SU-DHL-6 (cell line): ENCODE data around the gene CUEDC1.
A peak's percentile ranks its signal among the peaks of the same experiment; 100 is the strongest.
"Not testable (repeated sequence)": the region's sequence is repeated elsewhere in the genome, so short reads cannot be mapped to it uniquely, and the experiment has no call there.

ENCODE experiments used
- H2AFZ ChIP-seq: fragments of 200-600 bp; sonication (generic); 2 replicates; pipeline ENCODE4 v1.6.1; 2014; ENCODE audit warnings: low read depth, mild to moderate bottlenecking, moderate library complexity, mixed read lengths, antibody characterized with exemption, low read length; ENCODE audit not compliant: severe bottlenecking
- H3F3A ChIP-seq: fragments of 200-600 bp; shearing (Covaris generic); 2 replicates; pipeline ENCODE4 v1.6.0; 2016; ENCODE audit warnings: antibody characterized with exemption, mild to moderate bottlenecking; ENCODE audit not compliant: insufficient read depth
- H3K27ac ChIP-seq: fragments of 200-600 bp; sonication (generic); 2 replicates; pipeline ENCODE4 v1.5.1; 2016; ENCODE audit warnings: low read depth, mild to moderate bottlenecking, low read length, moderate library complexity, mixed read lengths
- H3K27me3 ChIP-seq: fragments of 200-600 bp; sonication (generic), shearing (Covaris generic); 2 replicates; pipeline ENCODE4 v1.6.0; 2014; ENCODE audit warnings: mild to moderate bottlenecking, low read length
- H3K36me3 ChIP-seq: fragments of 200-600 bp; sonication (generic); 2 replicates; pipeline ENCODE4 v1.6.1; 2014; ENCODE audit warnings: mild to moderate bottlenecking, low read length, mixed read lengths
- H3K4me2 ChIP-seq: fragments of 300-600, 200-600 bp; shearing (Covaris generic), sonication (generic); 2 replicates; pipeline ENCODE4 v1.6.0; 2014; ENCODE audit warnings: low read length, low read depth, mild to moderate bottlenecking; ENCODE audit not compliant: poor library complexity, severe bottlenecking
- H3K4me3 ChIP-seq: fragments of 200-600 bp; sonication (generic); 2 replicates; pipeline ENCODE4 v1.5.1; 2014; ENCODE audit warnings: antibody characterized with exemption, low read length, mild to moderate bottlenecking, mixed read lengths; ENCODE audit not compliant: insufficient read depth, poor library complexity, severe bottlenecking
- H3K79me2 ChIP-seq: fragments of 200-600 bp; sonication (generic); 2 replicates; pipeline ENCODE4 v1.6.1; 2014; ENCODE audit warnings: mild to moderate bottlenecking, low read length, moderate library complexity; ENCODE audit not compliant: insufficient read depth
- H3K9ac ChIP-seq: fragments of 200-600 bp; sonication (generic); 2 replicates; pipeline ENCODE4 v1.7.0; 2014; ENCODE audit warnings: mild to moderate bottlenecking, low read length
- H3K9me2 ChIP-seq: fragments of 200-600 bp; sonication (generic); replicated peaks from 2 replicates; pipeline ENCODE4 v1.6.1; 2014; ENCODE audit warnings: low read length; ENCODE audit not compliant: insufficient read depth
- H3K9me3 ChIP-seq: fragments of 200-600 bp; sonication (generic); 2 replicates; pipeline ENCODE4 v1.6.1; 2014; ENCODE audit warnings: low read length, mixed read lengths; ENCODE audit not compliant: insufficient read depth
- H4K20me1 ChIP-seq: fragments of 200-600 bp; sonication (generic); 2 replicates; pipeline ENCODE4 v1.6.1; 2014; ENCODE audit warnings: low read depth, mild to moderate bottlenecking, antibody characterized with exemption, low read length, moderate library complexity, mixed read lengths
- CTCF ChIP-seq: fragments of 200-600 bp; sonication (generic); IDR thresholded peaks from one replicate; pipeline ENCODE4 v1.5.1; 2017; ENCODE audit warnings: antibody characterized with exemption, mild to moderate bottlenecking, low read length, moderate library complexity; ENCODE audit not compliant: insufficient read depth, poor library complexity, severe bottlenecking
- EZH2phosphoT487 ChIP-seq: fragments of 200-600 bp; sonication (generic), shearing (Covaris generic); conservative IDR thresholded peaks from 2 replicates; pipeline ENCODE4 v1.6.1; 2018; ENCODE audit warnings: mild to moderate bottlenecking, antibody characterized with exemption, low read length, moderate library complexity, mixed read lengths

The CUEDC1 gene

GRCh38 chr17:57849874-57850754, 105.1 kb downstream of the CUEDC1 start, which contains the start of gene MRPS23:
Gene MRPS23 (minus strand): TSS chr17:57850044. CDS start chr17:57850010, 34 bp downstream.
- H3K79me2 ChIP-seq, result peaks cover 16% of the 10 kb centered on the region
- H3F3A ChIP-seq, result peaks cover 4% of the 10 kb centered on the region; the same call in 1 of the 2 replicates
- TF ChIP-seq CTCF, result no peak
- no peak for TF ChIP-seq EZH2phosphoT487
- H3K27ac ChIP-seq, result peak within 1 kb of the TSS; percentile 14; the same call in 1 of the 2 replicates
- no peaks in the 10 kb centered on the region for H4K20me1 ChIP-seq
- H3K36me3 ChIP-seq, result no peaks in the 10 kb centered on the region
- H3K9me2 ChIP-seq, result no peaks in the 10 kb centered on the region
- H3K4me2 ChIP-seq, result peak within 1 kb of the TSS; percentile 74
- H2AFZ ChIP-seq, result peak within 1 kb of the TSS; percentile 98
- no peaks in the 10 kb centered on the region for H3K27me3 ChIP-seq
- peak within 1 kb of the TSS; percentile 73 for H3K9ac ChIP-seq
- peak within 1 kb of the TSS; percentile 95 for H3K4me3 ChIP-seq
- no peaks in the 10 kb centered on the region for H3K9me3 ChIP-seq

GRCh38 chr17:57849163-57849873, 105.9 kb downstream of the CUEDC1 start:
- Histone ChIP-seq H3K9me2 (no peaks in the 10 kb centered on the region), H3F3A (peaks cover 4% of the 10 kb centered on the region; the same call in 1 of the 2 replicates), H3K27ac (peak overlapping the region; percentile 14; the same call in 1 of the 2 replicates), H3K9me3 (no peaks in the 10 kb centered on the region), H2AFZ (peak overlapping the region; percentile 98), H3K9ac (peak overlapping the region; percentile 73), H3K79me2 (peaks cover 16% of the 10 kb centered on the region), H3K27me3 (no peaks in the 10 kb centered on the region), H3K4me2 (peak overlapping the region; percentile 74), H3K4me3 (peak overlapping the region; percentile 95), H3K36me3 (no peaks in the 10 kb centered on the region), H4K20me1 (no peaks in the 10 kb centered on the region)
- no peak for TF ChIP-seq EZH2phosphoT487
- TF ChIP-seq CTCF, result no peak

- not testable (repeated sequence) for H3K27me3 ChIP-seq, H4K20me1 ChIP-seq, H2AFZ ChIP-seq, H3K9me2 ChIP-seq, H3F3A ChIP-seq, H3K9ac ChIP-seq, H3K4me2 ChIP-seq, H3K4me3 ChIP-seq, H3K36me3 ChIP-seq, H3K27ac ChIP-seq, H3K9me3 ChIP-seq
- peaks cover 16% of the 10 kb centered on the region for H3K79me2 ChIP-seq
Observed at GRCh38 chr17:57846056-57846945, 108.9 kb downstream of the CUEDC1 start.
